Mucosa of rectum (tissue), 2 donors: ENCODE measurements around the gene MSH5.

Source experiments
- H3K27ac ChIP-seq, 2 donors: one replicate each; pipeline ENCODE4 v1.7.0; 2013; ENCODE audit warnings: inconsistent platforms in 2 of 2, low read depth in 2 of 2, low read length in 2 of 2
- H3K27me3 ChIP-seq, 2 donors: one replicate each; pipeline ENCODE4 v1.7.0; 2013; ENCODE audit warnings: low read length in 2 of 2; ENCODE audit not compliant: control insufficient read depth in 2 of 2, insufficient read depth in 2 of 2
- H3K36me3 ChIP-seq, 2 donors: one replicate each; pipeline ENCODE4 v1.7.0; 2013; ENCODE audit warnings: low read length in 2 of 2; ENCODE audit not compliant: control insufficient read depth in 2 of 2, insufficient read depth in 2 of 2
- H3K4me1 ChIP-seq, 2 donors: one replicate each; pipeline ENCODE4 v1.7.0; 2013; ENCODE audit warnings: low read length in 2 of 2, mild to moderate bottlenecking in 1 of 2; ENCODE audit not compliant: control insufficient read depth in 2 of 2, insufficient read depth in 2 of 2
- H3K4me3 ChIP-seq, 2 donors: one replicate each; pipeline ENCODE4 v1.7.0; 2013; ENCODE audit warnings: low read length in 2 of 2
- H3K9ac ChIP-seq, 2 donors: one replicate each; pipeline ENCODE4 v1.7.0; 2013; ENCODE audit warnings: low read length in 2 of 2, low read depth in 1 of 2, mild to moderate bottlenecking in 1 of 2
- H3K9me3 ChIP-seq, 2 donors: one replicate each; pipeline ENCODE4 v1.7.0; 2013; ENCODE audit warnings: low read length in 2 of 2; ENCODE audit not compliant: control insufficient read depth in 2 of 2
- donor health status: healthy.
- donor health status: Normal muscosa, but diverticular disease.

MSH5 gene

GRCh38 chr6:31721351-31722020 is 18.3 kb upstream of the MSH5 start, which contains the start of gene LY6G6C:
TSS of gene LY6G6C (minus strand) at chr6:31721746. CDS start at chr6:31721679, 67 bp downstream.
- H3K36me3 ChIP-seq = peaks cover 3 to 6% of the 10 kb centered on the region in 2 donors
- no peaks in the 10 kb centered on the region for H3K9me3 ChIP-seq
- no peak within 1 kb of the TSS for H3K4me3 ChIP-seq
- H3K9ac ChIP-seq = no peak within 1 kb of the TSS
- no peak within 1 kb of the TSS for H3K27ac ChIP-seq
- peaks cover 14 to 39% of the 10 kb centered on the region in 2 donors for H3K4me1 ChIP-seq
- no peaks in the 10 kb centered on the region for H3K27me3 ChIP-seq

GRCh38 chr6:31722173-31722572 is 17.6 kb upstream of the MSH5 start:
- Histone ChIP-seq H3K4me1 (peaks cover 20 to 45% of the 10 kb centered on the region in 2 donors), H3K9ac (no peak overlapping the region), H3K36me3 (peaks cover 8 to 10% of the 10 kb centered on the region in 2 donors), H3K9me3 (no peaks in the 10 kb centered on the region), H3K27ac (no peak overlapping the region), H3K4me3 (no peak overlapping the region), H3K27me3 (no peaks in the 10 kb centered on the region)

DNA sequence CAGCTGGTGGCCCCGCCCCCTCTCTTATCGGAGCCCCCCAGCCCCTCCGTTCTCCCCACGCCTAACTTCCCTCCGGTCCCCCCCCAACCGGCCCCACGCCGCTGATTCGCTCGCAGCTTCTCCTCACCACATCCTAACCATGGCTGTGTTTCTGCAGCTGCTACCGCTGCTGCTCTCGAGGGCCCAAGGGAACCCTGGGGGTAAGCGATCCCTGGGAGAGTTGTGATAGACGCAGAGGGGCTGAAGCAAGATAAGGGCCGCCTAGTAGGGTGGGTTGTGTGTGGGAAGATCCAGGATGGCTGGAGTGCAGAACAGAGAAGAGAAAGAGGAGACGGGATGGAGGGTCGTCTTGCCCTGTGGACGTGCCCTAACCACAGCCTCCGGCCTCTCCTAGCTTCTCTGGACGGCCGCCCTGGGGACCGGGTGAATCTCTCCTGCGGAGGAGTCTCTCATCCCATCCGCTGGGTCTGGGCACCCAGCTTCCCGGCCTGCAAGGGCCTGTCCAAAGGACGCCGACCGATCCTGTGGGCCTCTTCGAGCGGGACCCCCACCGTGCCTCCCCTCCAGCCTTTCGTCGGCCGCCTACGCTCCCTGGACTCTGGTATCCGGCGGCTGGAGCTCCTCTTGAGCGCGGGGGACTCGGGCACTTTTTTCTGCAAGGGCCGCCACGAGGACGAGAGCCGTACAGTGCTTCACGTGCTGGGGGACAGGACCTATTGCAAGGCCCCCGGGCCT is 16.4 kb upstream of the MSH5 start, which contains the start of gene MPIG6B:
MPIG6B (plus strand) TSS at position 129 of the 735 bp plus-strand sequence; CDS start at position 140, 11 bp downstream.
- H3K9me3 ChIP-seq = no peaks in the 10 kb centered on the region
- peaks cover 28 to 45% of the 10 kb centered on the region in 2 donors for H3K4me1 ChIP-seq
- H3K4me3 ChIP-seq = no peak within 1 kb of the TSS
- no peak within 1 kb of the TSS for H3K27ac ChIP-seq
- peaks cover 12 to 16% of the 10 kb centered on the region in 2 donors for H3K36me3 ChIP-seq
- H3K27me3 ChIP-seq = no peaks in the 10 kb centered on the region
- no peak within 1 kb of the TSS for H3K9ac ChIP-seq

GRCh38 chr6:31723980-31724691 is 15.7 kb upstream of the MSH5 start:
- H3K4me3 ChIP-seq = no peak overlapping the region
- peaks cover 12 to 16% of the 10 kb centered on the region in 2 donors for H3K36me3 ChIP-seq
- H3K9ac ChIP-seq = no peak overlapping the region
- no peaks in the 10 kb centered on the region for H3K9me3 ChIP-seq
- no peak overlapping the region for H3K27ac ChIP-seq
- H3K4me1 ChIP-seq = peaks cover 28 to 45% of the 10 kb centered on the region in 2 donors
- H3K27me3 ChIP-seq = no peaks in the 10 kb centered on the region

DNA sequence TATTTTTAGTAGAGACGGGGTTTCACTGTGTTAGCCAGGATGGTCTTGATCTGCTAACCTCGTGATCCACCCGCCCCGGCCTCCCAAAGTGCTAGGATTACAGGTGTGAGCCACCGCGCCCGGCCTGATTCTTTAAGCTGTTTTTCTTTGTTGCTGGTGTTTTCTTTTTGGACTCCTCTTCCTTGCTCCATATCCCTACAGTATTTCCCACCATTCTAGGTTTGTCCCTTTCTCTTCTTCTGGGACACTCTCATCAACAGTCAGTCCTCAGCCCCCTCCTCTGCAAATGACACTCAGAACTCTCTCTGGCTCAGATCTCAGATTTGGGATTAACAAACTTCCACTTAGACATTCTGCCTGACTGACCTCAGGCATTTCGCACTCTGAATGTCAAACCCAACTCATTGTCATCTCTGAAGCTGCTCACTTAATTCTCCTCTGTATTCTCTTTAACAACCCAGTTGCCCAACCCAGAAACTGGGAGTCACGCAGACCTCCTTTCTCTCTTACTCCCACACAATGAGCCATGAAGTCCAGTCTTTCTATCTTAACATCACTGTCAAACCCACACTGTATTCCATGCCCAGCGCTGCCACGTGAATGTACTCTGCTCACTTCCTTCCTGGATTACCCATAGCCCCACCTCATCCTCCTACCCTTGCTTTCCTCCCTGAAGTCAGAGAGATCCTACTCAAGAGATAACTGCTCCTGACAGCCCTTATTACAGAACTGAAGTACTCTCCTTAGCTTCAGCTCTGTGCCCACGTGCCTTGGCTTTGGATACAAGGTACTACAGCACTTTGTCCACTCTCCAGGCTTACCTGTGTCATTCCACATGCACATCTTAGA is 14.1 kb upstream of the MSH5 start:
- H3K36me3 ChIP-seq = peaks cover 15 to 18% of the 10 kb centered on the region in 2 donors
- no peak overlapping the region for H3K4me3 ChIP-seq
- no peak overlapping the region for H3K9ac ChIP-seq
- no peaks in the 10 kb centered on the region for H3K27me3 ChIP-seq
- H3K4me1 ChIP-seq = peaks cover 33 to 44% of the 10 kb centered on the region in 2 donors
- peak overlapping the region; percentile 98 for H3K27ac ChIP-seq
- H3K9me3 ChIP-seq = no peaks in the 10 kb centered on the region

DNA sequence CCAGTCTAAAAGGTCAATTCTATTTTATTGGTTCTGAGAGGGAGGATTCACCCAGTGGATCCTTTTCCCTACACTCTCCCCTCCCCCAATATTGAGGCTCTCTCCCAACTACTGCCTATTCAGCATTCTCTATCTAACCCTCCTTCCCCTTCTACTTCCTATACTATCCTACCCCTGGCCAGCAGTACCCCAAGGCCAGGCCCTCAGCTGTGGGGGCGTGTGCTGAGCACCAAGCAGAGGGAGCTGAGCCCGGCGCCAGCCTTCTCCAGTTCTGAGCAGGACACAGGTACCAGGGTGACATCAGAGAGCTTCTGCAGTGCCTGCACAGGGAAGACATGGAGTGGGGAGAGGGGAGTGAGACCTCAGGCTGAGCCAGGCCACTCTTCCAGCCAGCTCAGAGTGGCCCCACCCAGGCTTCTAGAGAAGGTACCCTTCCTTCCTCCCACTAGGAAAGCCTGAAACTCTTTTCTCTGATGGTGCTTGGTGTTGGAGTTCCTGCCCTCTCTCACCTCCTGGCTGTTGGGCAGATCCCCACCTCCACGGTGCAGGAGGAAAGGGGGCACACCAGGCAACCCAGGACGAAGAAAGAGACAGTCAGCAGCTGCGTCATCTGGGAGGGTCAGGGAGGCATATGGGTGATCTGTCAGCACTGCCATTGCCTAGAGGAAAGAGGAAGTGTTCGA is 12.6 kb upstream of the MSH5 start:
- Histone ChIP-seq H3K9me3 (no peaks in the 10 kb centered on the region), H3K27ac (peak overlapping the region; percentile 98), H3K4me3 (peak overlapping the region; percentile 17 to 37), H3K4me1 (peaks cover 31 to 42% of the 10 kb centered on the region in 2 donors), H3K27me3 (no peaks in the 10 kb centered on the region), H3K9ac (peak overlapping the region in 1 of 2 donors; percentile 13), H3K36me3 (peaks cover 27% of the 10 kb centered on the region in 2 donors)

- no peaks in the 10 kb centered on the region for H3K27me3 ChIP-seq
- peak overlapping the region; percentile 84 to 93 for H3K4me3 ChIP-seq
These were observed 11.8 kb upstream of the MSH5 start for GRCh38 chr6:31727717-31728671.

GRCh38 chr6:31728767-31729514 is 10.9 kb upstream of the MSH5 start, which contains the start of gene DDAH2:
TSS of gene DDAH2 (minus strand) at chr6:31729299. CDS start at chr6:31729161, 138 bp downstream.
- H3K27me3 ChIP-seq = no peaks in the 10 kb centered on the region
- H3K9me3 ChIP-seq = no peaks in the 10 kb centered on the region
- H3K4me1 ChIP-seq = peaks cover 37 to 44% of the 10 kb centered on the region in 2 donors
- H3K27ac ChIP-seq = peak within 1 kb of the TSS; percentile 98
- peak within 1 kb of the TSS; percentile 78 to 84 for H3K9ac ChIP-seq
- peaks cover 41 to 42% of the 10 kb centered on the region in 2 donors for H3K36me3 ChIP-seq
- peak within 1 kb of the TSS; percentile 84 to 93 for H3K4me3 ChIP-seq

More at GRCh38 chr6:31727717-31728671, 11.8 kb upstream of the MSH5 start:
- peaks cover 31 to 40% of the 10 kb centered on the region in 2 donors for H3K4me1 ChIP-seq
- H3K9me3 ChIP-seq = no peaks in the 10 kb centered on the region
- H3K27ac ChIP-seq = peak overlapping the region; percentile 98
- H3K9ac ChIP-seq = peak overlapping the region; percentile 78 to 84
- H3K36me3 ChIP-seq = peaks cover 31 to 32% of the 10 kb centered on the region in 2 donors
